GM21515 (cell line): ENCODE measurements around the gene SCGB1D1.

Experiments used
- ATAC-seq: cut with Tn5 transposase; IDR thresholded peaks from one replicate; pipeline ENCODE4 v1.9.1; 2021; ENCODE audit not compliant: unreplicated experiment

Gene SCGB1D1

DNA sequence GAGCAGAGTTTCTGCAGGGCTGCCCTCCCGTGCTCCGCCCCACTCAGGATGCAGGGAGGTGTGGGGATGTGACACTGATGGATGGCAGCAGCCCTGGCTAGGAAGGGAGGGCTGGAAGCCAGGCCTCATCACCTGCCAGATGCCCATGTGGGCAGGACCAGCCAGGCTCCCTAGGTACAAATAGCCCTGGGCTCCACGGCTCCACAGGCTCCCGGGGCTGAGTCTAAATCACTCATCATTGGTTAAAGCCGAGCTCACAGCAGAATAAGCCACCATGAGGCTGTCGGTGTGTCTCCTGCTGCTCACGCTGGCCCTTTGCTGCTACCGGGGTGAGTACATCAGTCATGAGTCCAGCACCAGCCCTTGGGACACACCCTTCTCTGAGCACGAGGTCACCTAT lies at the start of gene SCGB1D1:
Gene SCGB1D1, plus strand, starts transcription at position 206 of the 400 bp plus-strand sequence. Its CDS starts 69 bp downstream, at position 275.
- ATAC-seq, result no peak

- no peak for ATAC-seq
Observed at GRCh38 chr11:62140304-62141110, 49.5 kb upstream of the SCGB1D1 start.

GRCh38 chr11:62141111-62142042 lies 48.6 kb upstream of the SCGB1D1 start:
- no peak for ATAC-seq

DNA sequence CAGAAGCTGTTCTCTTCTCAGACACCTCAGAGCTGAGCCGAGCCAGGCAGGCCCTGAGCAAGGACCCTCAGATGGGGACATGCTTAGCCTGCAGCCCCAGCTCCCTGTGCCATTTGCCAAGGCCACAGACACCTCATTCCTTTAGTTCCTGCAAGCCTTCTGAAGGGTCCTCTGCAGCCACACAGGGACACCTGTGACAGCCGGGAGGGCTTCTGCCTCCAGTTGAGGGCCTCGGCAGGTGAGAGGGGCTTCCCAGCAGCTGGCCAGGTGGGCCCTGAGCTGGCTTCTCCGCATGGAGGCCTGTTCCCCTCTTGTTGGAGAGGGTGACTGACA lies 48.0 kb upstream of the SCGB1D1 start:
- ATAC-seq, result no peak

DNA sequence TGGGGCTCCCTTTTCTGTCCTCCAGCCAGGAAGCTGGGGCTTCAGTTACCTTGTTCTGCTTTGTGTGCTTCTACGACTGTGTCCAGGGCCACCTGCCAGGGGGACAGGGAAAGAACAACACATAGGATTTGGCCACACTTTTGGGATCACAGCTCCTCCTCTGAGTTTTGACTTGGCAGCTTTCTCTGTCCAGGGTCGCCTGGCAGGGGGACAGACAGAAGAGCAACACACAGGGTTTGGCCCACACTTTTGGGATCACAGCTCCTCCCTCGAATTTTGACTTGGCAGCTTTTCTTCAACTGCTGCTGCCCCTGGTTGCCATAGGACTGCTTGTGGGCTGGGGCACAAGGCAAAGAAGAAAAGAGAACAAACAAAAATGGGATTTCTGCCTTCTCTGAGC lies 47.1 kb upstream of the SCGB1D1 start:
- ATAC-seq, result no peak

DNA sequence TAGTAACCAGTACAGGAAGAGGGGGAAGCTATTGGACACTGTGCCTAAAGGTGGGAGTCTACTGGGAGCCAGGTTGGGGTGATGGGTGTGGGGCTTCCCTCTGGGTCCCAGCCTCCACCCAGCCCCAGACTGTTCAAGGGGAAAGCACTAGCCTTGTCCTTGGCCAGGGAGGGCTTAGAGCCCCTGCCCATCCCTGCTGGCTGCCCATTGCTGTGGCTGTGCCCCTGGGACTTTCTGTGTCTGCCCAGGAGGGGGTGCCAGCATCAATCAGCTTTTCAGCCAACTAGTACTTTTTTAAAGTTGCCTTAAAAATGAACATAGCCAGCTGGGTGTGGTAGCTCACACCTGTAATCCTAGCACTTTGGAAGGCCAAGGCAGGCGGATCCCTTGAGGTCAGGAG lies 46.3 kb upstream of the SCGB1D1 start:
- ATAC-seq, result no peak

DNA sequence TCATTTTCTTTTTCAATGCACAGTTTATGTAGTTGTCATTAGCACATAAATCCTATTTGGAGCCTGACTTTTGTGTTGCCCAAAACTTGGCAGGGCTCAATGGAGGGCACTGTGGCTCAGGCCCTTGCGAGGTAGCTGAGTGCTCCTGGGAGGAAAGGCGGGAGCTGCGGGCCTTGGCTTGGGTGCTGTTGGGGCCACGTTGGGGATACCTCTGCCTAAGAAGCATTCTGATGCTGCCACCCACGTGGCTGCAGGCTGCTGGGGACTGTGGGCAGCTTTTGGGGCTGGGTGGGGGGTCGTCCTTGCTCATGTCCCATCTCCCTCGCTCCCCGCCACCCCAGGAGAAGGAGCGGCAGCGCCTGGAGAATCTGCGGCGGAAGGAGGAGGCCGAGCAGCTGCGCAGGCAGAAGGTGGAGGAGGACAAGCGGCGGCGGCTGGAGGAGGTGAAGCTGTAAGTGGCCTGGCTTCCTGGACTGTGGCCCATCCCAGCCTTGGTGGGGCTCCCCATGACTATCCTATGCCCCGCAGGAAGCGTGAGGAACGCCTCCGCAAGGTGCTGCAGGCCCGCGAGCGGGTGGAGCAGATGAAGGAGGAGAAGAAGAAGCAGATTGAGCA lies 45.3 kb upstream of the SCGB1D1 start:
- ATAC-seq, result no peak

DNA sequence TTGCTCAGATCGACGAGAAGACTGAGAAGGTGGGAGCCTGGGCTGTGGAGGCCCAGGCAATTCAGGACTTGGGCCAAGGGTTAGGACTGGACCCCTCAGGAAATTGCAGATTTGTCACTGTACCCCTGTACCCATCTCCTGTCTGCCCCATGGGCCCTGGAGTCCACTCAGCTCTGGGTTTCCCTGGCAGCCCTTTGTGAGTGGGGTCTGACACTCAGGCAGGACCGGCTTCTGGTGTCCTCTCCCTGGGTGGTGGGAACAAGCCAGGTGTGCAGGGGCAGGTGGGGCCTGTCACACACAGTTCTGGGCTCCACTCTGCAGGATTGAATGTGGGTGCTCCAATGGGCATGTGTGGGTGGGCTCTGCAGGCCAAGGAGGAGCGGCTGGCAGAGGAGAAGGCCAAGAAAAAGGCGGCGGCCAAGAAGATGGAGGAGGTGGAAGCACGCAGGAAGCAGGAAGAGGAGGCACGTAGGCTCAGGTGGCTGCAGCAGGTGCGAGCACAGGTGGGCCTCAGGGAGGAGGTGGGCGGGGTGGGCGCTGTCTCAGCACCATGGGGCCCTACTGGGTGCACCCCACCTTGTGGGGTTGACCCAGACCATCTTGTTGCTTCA lies 44.6 kb upstream of the SCGB1D1 start:
- ATAC-seq, result no peak

GRCh38 chr11:62146476-62147200 lies 43.4 kb upstream of the SCGB1D1 start:
- ATAC-seq, result no peak

- ATAC-seq, result no peak
Observed at GRCh38 chr11:62147545-62147944, 42.5 kb upstream of the SCGB1D1 start.

GRCh38 chr11:62148271-62148980 lies 41.6 kb upstream of the SCGB1D1 start:
- no peak for ATAC-seq

- ATAC-seq, result no peak
Observed at GRCh38 chr11:62149986-62150886, 39.8 kb upstream of the SCGB1D1 start.

DNA sequence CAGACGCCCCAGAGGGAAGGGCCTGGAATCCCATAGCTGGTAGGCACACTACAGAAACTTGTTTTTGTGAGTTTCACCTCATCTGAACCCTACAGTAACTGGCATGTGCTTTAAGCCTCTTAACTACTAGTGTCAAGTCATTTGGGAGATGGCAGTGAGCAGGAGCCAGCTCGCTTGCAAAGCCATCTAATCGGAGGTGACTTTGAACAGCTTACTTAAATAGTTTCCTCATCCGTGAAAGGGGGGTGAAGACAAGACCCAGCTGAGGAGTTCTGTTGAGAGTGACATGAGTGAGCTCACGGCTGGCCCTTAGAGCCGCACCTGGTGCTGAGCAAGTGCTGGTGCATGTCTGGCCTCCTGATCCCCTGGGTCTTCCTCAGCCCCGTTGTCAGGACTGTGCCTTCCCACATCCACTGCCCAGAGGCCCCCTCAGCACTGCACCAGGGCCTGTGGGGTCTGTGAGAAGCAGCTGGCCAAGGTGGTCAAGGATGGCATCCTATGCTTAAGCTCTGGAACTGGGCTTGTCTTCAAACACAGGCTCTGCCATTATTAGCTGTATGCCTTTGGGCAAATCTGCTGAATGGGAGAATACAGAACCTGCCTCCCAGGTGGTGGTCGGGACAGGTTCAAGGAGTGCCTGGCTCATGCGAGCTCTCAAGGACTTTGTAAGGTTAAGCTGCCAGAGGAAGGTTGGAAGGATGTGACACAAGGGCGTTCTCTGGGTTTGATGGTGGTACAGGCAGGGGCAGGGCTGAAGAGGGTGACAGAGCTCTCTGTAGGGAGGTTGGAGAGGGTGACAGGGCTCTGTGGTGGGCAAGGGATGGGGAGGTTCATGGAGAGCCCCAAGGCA lies 38.9 kb upstream of the SCGB1D1 start:
- ATAC-seq, result no peak

- no peak for ATAC-seq
Observed at GRCh38 chr11:62151737-62152102, 38.3 kb upstream of the SCGB1D1 start.

DNA sequence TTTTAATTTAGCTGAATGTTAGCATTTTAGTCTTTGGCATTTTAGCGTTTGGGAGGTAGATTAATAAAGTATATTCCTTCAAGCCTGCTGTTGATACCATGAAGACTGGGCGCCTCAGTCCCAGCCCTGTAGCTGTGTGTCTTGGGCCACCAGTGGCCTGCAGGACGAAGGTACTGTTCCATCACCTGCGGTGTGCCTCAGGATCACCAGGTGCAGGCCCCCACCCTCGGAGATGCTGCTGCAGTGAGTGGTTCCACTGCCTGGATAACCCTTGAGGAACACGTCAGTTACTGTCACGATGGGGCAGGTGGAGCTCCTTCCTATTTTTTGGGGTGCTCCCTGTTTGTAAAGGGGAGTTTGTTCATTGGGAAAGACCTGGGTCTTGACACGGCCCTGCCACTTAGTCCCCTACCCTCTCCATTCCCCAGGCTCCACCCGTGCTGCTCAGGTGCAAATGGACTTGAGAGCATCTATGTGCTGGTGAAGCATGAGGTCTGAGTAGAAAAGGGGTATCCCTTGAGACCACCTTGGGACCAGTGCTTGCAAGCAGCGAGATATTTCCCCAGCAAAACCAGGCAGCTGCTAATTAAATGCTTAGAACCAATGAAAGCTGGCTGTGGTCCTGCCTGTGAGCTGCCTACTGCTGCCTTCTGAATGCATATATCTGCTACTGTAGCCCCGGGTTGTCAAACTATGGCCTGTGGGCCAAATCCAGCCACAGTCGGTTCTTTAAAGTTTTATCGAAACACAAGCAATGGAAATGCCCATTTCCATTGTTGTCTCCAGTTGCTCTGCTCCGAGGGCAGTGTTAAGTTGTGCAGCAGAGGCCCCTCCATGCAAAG lies 37.5 kb upstream of the SCGB1D1 start:
- no peak for ATAC-seq

- no peak for ATAC-seq
Observed at GRCh38 chr11:62153087-62153395, 37.0 kb upstream of the SCGB1D1 start.

GRCh38 chr11:62153617-62154016 lies 36.4 kb upstream of the SCGB1D1 start:
- ATAC-seq, result no peak
